ENCODE results near the gene MSI2. TPM values are rescaled to one million over a fixed set of nuclear protein-coding genes. Genes with fewer than 3 reads are reported as not detected.

MSI2 gene
- total and polyA plus RNA-seq, 2 experiments from 2014 or later, result 18.9 to 41.8 TPM

- ATAC-seq (no peak), DNase-seq (ENCODE audit: low spot score) (no peak)
- Histone ChIP-seq H3K27me3 (ENCODE audit: insufficient read depth) (no peaks in the 10 kb centered on the region), H3F3A (replicated peaks; ENCODE audit: low read depth) (no peaks in the 10 kb centered on the region), H3K9me2 (ENCODE audit: insufficient read depth) (no peaks in the 10 kb centered on the region), H3K27ac (ENCODE audit: low read depth) (no peak overlapping the region), H3K4me1 (ENCODE audit: insufficient read depth) (no peaks in the 10 kb centered on the region; the same call in 1 of the 2 replicates), H4K20me1 (replicated peaks; ENCODE audit: insufficient read depth) (no peaks in the 10 kb centered on the region), H3K36me3 (ENCODE audit: insufficient read depth) (no peaks in the 10 kb centered on the region), H3K4me2 (no peak overlapping the region), H3K79me2 (replicated peaks; ENCODE audit: insufficient read depth) (no peaks in the 10 kb centered on the region; the same call in 1 of the 2 replicates), H3K4me3 (no peak overlapping the region), H2AFZ (no peak overlapping the region)
- no peak overlapping the region for H3K27ac Mint-ChIP-seq
- H3K36me3 Mint-ChIP-seq (ENCODE audit: low read depth), result peaks cover 3% of the 10 kb centered on the region; the same call in 1 of the 3 replicates
- H3K27me3 Mint-ChIP-seq (ENCODE audit: insufficient read depth, low read depth, poor library complexity), result peaks cover 7% of the 10 kb centered on the region
- no peaks in the 10 kb centered on the region; the same call in 2 of the 3 replicates for H3K9me3 Mint-ChIP-seq
- peaks cover 12% of the 10 kb centered on the region for H3K4me1 Mint-ChIP-seq
- TF ChIP-seq ZNF331 (CRISPR knock-in tag; IDR thresholded peaks at IDR 0.05; ENCODE audit: low read depth), result no peak
- TF ChIP-seq POLR2AphosphoS5 (IDR thresholded peaks at IDR 0.05; ENCODE audit: low read depth), result no peak
- TF ChIP-seq ETS1 (IDR thresholded peaks at IDR 0.05), result no peak
- no peak for TF ChIP-seq CREB1 (CRISPR knock-in tag; IDR thresholded peaks at IDR 0.05; ENCODE audit: low read depth)
- TF ChIP-seq REST (IDR thresholded peaks at IDR 0.05; ENCODE audit: unreplicated experiment), result no peak
- no peak for TF ChIP-seq JUNB (IDR thresholded peaks at IDR 0.05; ENCODE audit: unreplicated experiment)
- TF ChIP-seq ZNF114 (CRISPR knock-in tag; IDR thresholded peaks at IDR 0.05), result no peak
- no peak for TF ChIP-seq CTCF (conservative IDR thresholded peaks at IDR 0.05; ENCODE audit: low read depth in 2 of 2)
- no peak for TF ChIP-seq STAT1 (IDR thresholded peaks at IDR 0.05; ENCODE audit: unreplicated experiment)
- no peak for TF ChIP-seq NANOG (IDR thresholded peaks at IDR 0.05; ENCODE audit: borderline replicate concordance)
- TF ChIP-seq EZH2 (IDR thresholded peaks at IDR 0.05; ENCODE audit: low read depth, unreplicated experiment), result no peak
- TF ChIP-seq ZNF462 (CRISPR knock-in tag; IDR thresholded peaks at IDR 0.05), result no peak
- TF ChIP-seq EZH2phosphoT487 (IDR thresholded peaks at IDR 0.05; ENCODE audit: unreplicated experiment), result no peak
- H3K4me3 Mint-ChIP-seq, result no peak overlapping the region
Measured at GRCh38 chr17:57451191-57451590, 194.9 kb downstream of the MSI2 start.

Measured in GM23338 (cell line).